Activated T-helper 1 cell treated with Interleukin-2 at 50 U/mL for 16 hours (primary cell): ENCODE measurements around the gene RMND1.
"Not testable (repeated sequence)": the region's sequence is repeated elsewhere in the genome, so short reads cannot be mapped to it uniquely, and the experiment has no call there.

Experiments
- DNase-seq: peaks from one replicate; pipeline ENCODE4 v3.0.0-alpha.2; 2020; ENCODE audit warnings: low read depth

RMND1 gene

GRCh38 chr6:151452750-151453427 is 963 bp upstream of the RMND1 start:
- DNase-seq, result no peak

GRCh38 chr6:151451417-151451949 is 443 bp downstream of the RMND1 start:
- no peak for DNase-seq

DNA sequence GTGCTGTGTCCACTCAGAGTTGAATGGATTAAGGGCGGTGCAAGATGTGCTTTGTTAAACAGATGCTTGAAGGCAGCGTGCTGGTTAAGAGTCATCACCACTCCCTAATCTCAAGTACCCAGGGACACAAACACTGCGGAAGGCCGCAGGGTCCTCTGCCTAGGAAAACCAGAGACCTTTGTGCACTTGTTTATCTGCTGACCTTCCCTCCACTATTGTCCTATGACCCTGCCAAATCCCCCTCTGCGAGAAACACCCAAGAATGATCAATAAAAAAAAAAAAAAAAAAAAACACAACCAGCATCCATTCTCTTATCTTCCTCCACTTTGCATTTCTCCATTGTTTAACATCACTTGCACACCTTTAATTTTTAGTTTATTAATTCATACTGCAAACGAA is 998 bp downstream of the RMND1 start:
- DNase-seq, result not testable (repeated sequence)

GRCh38 chr6:151448623-151449022 is 3.3 kb downstream of the RMND1 start:
- no peak for DNase-seq

DNA sequence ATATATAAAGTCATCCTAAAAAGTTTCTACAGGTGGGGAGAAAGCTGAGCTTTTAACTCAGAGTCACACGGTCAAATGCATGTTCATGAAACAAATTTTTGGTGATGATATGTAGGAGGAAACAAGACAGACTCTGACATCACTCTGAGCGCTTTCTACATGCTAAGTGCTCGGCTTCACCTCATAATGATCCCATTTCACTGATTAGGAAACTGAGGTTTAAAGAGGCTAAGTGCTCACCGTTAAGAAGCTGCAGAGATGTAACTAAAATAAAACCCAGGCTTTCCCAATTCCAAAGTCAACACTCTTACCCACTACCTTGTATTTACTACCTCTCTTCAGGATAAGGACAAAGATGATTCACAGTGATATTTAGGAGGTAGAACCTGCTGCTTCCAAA is 4.7 kb downstream of the RMND1 start:
- no peak for DNase-seq

GRCh38 chr6:151445482-151445881 is 6.4 kb downstream of the RMND1 start:
- no peak for DNase-seq

DNA sequence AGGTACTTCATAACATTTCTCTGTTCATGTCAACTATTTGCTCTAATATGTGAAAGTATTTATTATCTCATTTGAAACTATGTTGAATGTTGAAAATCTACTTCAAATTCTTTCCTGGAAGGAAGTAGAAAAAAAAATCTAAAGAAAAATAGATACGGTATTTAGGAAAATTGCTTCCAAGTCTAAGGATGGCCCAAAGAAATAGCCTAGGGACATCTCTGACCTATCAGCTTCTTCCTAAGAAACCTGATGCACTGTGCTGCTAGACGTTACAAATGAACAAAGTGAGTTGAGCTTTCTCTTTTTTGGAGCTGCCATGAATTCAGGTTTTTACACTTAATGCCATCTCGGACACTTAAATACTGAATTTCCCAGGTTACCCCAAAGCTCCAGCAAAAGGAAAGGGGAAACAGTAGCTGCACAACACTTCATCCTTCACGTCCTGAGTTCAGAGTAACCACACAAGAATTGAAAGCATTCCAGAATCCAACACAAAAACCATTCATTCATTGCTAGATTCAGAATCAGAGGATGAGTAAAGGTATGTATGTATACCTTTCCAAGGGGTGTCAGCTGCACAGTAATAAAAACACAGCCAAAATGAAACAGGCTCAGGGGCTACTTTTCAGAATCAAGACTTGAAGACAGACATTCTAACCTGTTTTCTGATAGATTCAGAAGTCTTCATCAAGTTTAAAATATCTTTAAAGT is 7.9 kb downstream of the RMND1 start:
- no peak for DNase-seq

DNA sequence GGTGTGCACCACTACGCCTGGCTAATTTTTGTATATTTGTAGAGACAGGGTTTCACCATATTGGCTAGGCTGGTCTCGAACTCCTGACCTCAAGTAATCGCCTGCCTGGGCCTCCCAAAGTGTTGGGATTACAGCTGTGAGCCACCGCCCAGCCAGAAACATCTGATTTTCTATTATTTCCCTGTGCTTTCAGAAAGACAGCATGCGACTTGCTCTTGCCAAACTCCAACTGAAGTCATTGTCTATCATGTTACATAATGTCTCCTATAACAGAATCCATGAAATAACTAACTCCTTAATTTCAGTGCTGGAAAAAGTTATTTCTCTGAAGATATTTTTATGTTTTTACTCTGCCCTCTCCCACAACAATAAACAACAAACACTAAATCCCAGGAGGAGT is 8.5 kb downstream of the RMND1 start:
- DNase-seq, result no peak

GRCh38 chr6:151442371-151442770 is 9.6 kb downstream of the RMND1 start:
- DNase-seq, result no peak

GRCh38 chr6:151441390-151442166 is 10.3 kb downstream of the RMND1 start:
- no peak for DNase-seq

- no peak for DNase-seq
Measured at GRCh38 chr6:151440930-151441329, 11.0 kb downstream of the RMND1 start.

GRCh38 chr6:151440498-151440897 is 11.4 kb downstream of the RMND1 start:
- no peak for DNase-seq

DNA sequence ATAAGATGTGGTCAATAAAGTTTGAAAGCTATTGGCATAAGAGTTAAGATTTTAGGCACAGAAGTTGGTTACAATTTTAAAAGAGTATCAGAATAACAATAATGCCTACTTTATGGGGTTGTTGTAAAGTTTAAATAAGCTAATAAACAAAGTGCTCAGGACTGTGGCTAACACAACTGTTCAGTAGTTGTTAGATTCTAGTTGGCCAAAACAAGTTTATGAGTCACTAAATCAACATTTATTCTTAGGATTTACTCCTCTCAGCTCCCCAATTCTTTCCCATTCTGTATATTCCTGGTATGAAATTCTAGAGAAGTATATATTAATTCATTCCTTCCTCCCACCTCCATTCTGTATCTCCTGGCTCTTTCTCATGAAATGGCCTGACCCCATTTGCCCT is 14.5 kb downstream of the RMND1 start:
- no peak for DNase-seq

GRCh38 chr6:151436802-151437201 is 15.1 kb downstream of the RMND1 start:
- DNase-seq, result no peak

- DNase-seq, result no peak
Measured at GRCh38 chr6:151436300-151436699, 15.6 kb downstream of the RMND1 start.

GRCh38 chr6:151434369-151434768 is 17.6 kb downstream of the RMND1 start:
- DNase-seq, result no peak

GRCh38 chr6:151432651-151433050 is 19.3 kb downstream of the RMND1 start:
- DNase-seq, result no peak

DNA sequence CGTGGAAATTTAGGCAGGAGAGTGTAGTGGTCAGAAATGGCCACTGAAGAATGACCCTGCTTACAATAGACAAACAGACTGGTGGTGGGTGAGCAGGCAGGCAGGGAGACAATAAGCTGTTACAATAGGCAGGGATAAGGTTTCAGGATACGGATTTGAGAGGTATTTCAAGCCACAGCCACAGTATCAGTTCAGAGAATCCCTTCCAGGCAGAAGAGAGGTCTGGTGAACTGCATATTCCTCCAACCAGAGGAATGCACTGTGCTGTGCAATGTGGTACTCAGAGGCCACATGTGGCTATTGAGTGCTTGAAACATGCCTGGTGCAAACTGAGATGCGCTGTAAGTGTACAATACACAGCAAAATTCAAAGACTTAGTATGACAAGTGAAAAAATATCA is 20.6 kb downstream of the RMND1 start:
- no peak for DNase-seq

DNA sequence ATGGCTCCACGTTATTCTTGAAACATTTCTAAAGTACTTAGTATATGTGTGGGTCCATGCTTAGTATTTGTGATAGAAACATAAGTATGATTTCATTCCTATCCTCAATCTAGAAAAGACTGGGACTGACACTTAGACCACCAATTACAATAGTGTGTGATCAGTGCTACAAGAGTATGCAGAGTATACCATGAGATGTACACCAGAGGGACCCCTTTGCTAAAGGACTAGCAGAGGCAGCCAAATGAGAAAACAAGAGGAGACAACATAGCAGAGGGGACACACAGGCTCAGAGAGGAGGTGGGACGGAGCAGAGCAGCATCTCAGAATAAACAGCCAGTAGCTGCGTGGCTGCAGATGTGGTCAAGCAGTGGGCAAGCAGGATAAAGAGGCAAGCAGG is 21.0 kb downstream of the RMND1 start:
- no peak for DNase-seq

GRCh38 chr6:151428093-151428735 is 23.7 kb downstream of the RMND1 start:
- DNase-seq, result no peak

DNA sequence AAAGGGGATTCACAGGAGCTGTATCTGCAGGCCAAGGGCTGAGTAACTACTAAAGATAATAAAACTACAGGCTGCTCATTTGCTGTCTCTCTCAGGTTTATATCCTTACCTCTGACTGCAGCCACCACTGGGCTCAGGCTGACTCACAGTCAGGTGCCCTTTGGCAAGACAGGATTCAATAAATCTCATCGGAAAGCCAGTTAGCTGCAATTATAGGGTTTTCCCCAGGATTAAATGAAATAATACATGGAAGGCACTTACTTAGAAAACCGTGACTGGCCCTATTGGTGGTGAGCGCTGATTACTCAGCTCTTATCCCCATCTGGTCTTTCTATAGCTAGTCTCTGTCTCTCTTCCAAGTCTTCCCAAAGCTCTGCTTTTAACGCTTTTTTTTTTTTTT is 26.4 kb downstream of the RMND1 start:
- DNase-seq, result no peak

DNA sequence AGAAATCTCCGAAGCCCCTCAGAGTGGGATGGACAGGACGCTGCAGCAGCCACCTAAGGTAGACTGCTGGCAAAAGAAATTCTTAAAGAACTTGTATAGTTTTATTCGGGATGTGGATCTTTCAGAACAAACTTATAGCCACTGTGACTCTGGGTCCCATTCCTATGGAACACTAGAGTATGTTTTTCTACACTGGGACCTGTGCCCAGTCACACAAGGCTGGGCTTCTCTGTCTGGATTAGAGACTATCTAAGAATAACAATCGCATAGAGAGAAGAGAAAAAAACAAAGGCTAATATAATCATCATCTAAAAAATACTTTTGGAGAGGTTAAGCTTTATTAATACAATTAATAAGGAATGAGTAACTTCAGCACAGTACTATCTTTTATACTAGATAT is 28.9 kb downstream of the RMND1 start:
- no peak for DNase-seq
